ENCODE results near the gene HSPG2. TPM values are rescaled to one million over a fixed set of nuclear protein-coding genes. Genes with fewer than 3 reads are reported as not detected.
A peak's percentile ranks its signal among the peaks of the same experiment; 100 is the strongest.
"Not testable (repeated sequence)": the region's sequence is repeated elsewhere in the genome, so short reads cannot be mapped to it uniquely, and the experiment has no call there.

Gene HSPG2
- total and polyA plus RNA-seq, 10 donors = 14.4 to 395 (median 151) TPM

GRCh38 chr1:21919520-21919919 lies 17.6 kb downstream of the HSPG2 start:
- Histone ChIP-seq H3K9me3 (no peaks in the 10 kb centered on the region), H3K27ac (peak overlapping the region in 4 of 8 donors; percentile 27 to 81 (median 45)), H3K36me3 (no peaks in the 10 kb centered on the region), H3K27me3 (replicated peaks in 1 of 7) (no peaks in the 10 kb centered on the region), H3K4me3 (no peak overlapping the region), H3K4me1 (peaks cover 13 to 79% (median 48%) of the 10 kb centered on the region in 6 donors)
- TF ChIP-seq POLR2AphosphoS5 (IDR thresholded peaks at IDR 0.05) (no peak), POLR2A (IDR thresholded peaks at IDR 0.05) (no peak), CTCF (IDR thresholded peaks at IDR 0.05 in 8 of 11, conservative IDR thresholded peaks at IDR 0.05 in 3 of 11) (no peak)
- no peak for DNase-seq
- WGBS, 5 donors = 71 to 94% (median 84%) methylated on average over 7 of the region's 7 CpGs
- intact Hi-C loops (cut with DNase I; ENCODE audit: low total_unique reads) = no loop called here

GRCh38 chr1:21917239-21917631 lies 19.9 kb downstream of the HSPG2 start:
- DNase-seq; H3K4me3 ChIP-seq; intact Hi-C loops (cut with DNase I; ENCODE audit: low total_unique reads); H3K36me3 ChIP-seq; H3K9me3 ChIP-seq; H3K27me3 ChIP-seq (replicated peaks in 1 of 7): not testable (repeated sequence)
- peaks cover 24 to 80% (median 56%) of the 10 kb centered on the region in 6 donors for H3K4me1 ChIP-seq
- WGBS, 5 donors = 71 to 89% (median 74%) methylated on average over 6 of the region's 6 CpGs
- H3K27ac ChIP-seq = peak overlapping the region in 6 of 8 donors; percentile 31 to 64 (median 58)

GRCh38 chr1:21916447-21917238 lies 20.5 kb downstream of the HSPG2 start:
- H3K27me3 ChIP-seq (replicated peaks in 1 of 7) = no peaks in the 10 kb centered on the region
- TF ChIP-seq POLR2AphosphoS5 (IDR thresholded peaks at IDR 0.05) (peak in 2 of 3 donors; percentile 75 to 79), CTCF (IDR thresholded peaks at IDR 0.05 in 8 of 11, conservative IDR thresholded peaks at IDR 0.05 in 3 of 11) (no peak), POLR2A (IDR thresholded peaks at IDR 0.05) (no peak)
- H3K36me3 ChIP-seq = no peaks in the 10 kb centered on the region
- no peak for DNase-seq
- intact Hi-C loops (cut with DNase I; ENCODE audit: low total_unique reads) = no loop called here
- H3K27ac ChIP-seq = peak overlapping the region in 6 of 8 donors; percentile 31 to 77 (median 58)
- peaks cover 24 to 80% (median 58%) of the 10 kb centered on the region in 6 donors for H3K4me1 ChIP-seq
- H3K4me3 ChIP-seq = no peak overlapping the region
- WGBS, 5 donors = 56 to 78% (median 69%) methylated on average over 20 of the region's 20 CpGs
- no peaks in the 10 kb centered on the region for H3K9me3 ChIP-seq

- Histone ChIP-seq H3K4me1 (peaks cover 25 to 82% (median 65%) of the 10 kb centered on the region in 6 donors), H3K27ac (peak overlapping the region; percentile 27 to 80 (median 74)), H3K36me3 (no peaks in the 10 kb centered on the region), H3K9me3 (no peaks in the 10 kb centered on the region), H3K27me3 (replicated peaks in 1 of 7) (no peaks in the 10 kb centered on the region), H3K4me3 (no peak overlapping the region)
- TF ChIP-seq POLR2AphosphoS5 (IDR thresholded peaks at IDR 0.05) (peak in 2 of 3 donors; percentile 22 to 40), CTCF (IDR thresholded peaks at IDR 0.05 in 8 of 11, conservative IDR thresholded peaks at IDR 0.05 in 3 of 11) (no peak)
- WGBS, 5 donors = 49 to 70% (median 65%) methylated on average over 6 to 21 of the region's 21 CpGs
- no peak for DNase-seq
- intact Hi-C loops (cut with DNase I; ENCODE audit: low total_unique reads) = no loop called here
These were observed 22.1 kb downstream of the HSPG2 start for GRCh38 chr1:21914880-21915640.

All from spleen (tissue), 11 donors.